Effector CD4-positive, alpha-beta T cell (primary cell): ENCODE data around the gene TMEM178A.

Experiments
- DNase-seq: peaks from one replicate; pipeline ENCODE4 v3.0.0-alpha.2; 2020

TMEM178A gene

GRCh38 chr2:39682066-39682692, 16.5 kb downstream of the TMEM178A start:
- no peak for DNase-seq

GRCh38 chr2:39683022-39683699, 17.4 kb downstream of the TMEM178A start:
- no peak for DNase-seq

GRCh38 chr2:39684464-39684863, 18.7 kb downstream of the TMEM178A start:
- no peak for DNase-seq

- DNase-seq = no peak
Observed at GRCh38 chr2:39685126-39685525, 19.4 kb downstream of the TMEM178A start.

GRCh38 chr2:39686456-39686855, 20.7 kb downstream of the TMEM178A start:
- no peak for DNase-seq

- no peak for DNase-seq
Observed at GRCh38 chr2:39688181-39688580, 22.5 kb downstream of the TMEM178A start.

GRCh38 chr2:39689272-39689841, 23.6 kb downstream of the TMEM178A start:
- no peak for DNase-seq

- no peak for DNase-seq
Observed at GRCh38 chr2:39689876-39690275, 24.2 kb downstream of the TMEM178A start.

- DNase-seq = no peak
Observed at GRCh38 chr2:39693245-39693644, 27.5 kb downstream of the TMEM178A start.

- DNase-seq = no peak
Observed at GRCh38 chr2:39696101-39696553, 30.4 kb downstream of the TMEM178A start.

GRCh38 chr2:39696838-39697237, 31.1 kb downstream of the TMEM178A start:
- no peak for DNase-seq

- no peak for DNase-seq
Observed at GRCh38 chr2:39697454-39697853, 31.7 kb downstream of the TMEM178A start.

- no peak for DNase-seq
Observed at GRCh38 chr2:39701137-39701536, 35.4 kb downstream of the TMEM178A start.

- no peak for DNase-seq
Observed at GRCh38 chr2:39703181-39703872, 37.6 kb downstream of the TMEM178A start.

GRCh38 chr2:39704540-39704939, 38.8 kb downstream of the TMEM178A start:
- no peak for DNase-seq

- DNase-seq = no peak
Observed at GRCh38 chr2:39705638-39706037, 39.9 kb downstream of the TMEM178A start.

- no peak for DNase-seq
Observed at GRCh38 chr2:39706312-39706711, 40.6 kb downstream of the TMEM178A start.

- no peak for DNase-seq
Observed at GRCh38 chr2:39706945-39707344, 41.2 kb downstream of the TMEM178A start.

GRCh38 chr2:39708003-39708402, 42.3 kb downstream of the TMEM178A start:
- no peak for DNase-seq

GRCh38 chr2:39710807-39711206, 45.1 kb downstream of the TMEM178A start:
- no peak for DNase-seq

GRCh38 chr2:39712953-39713352, 47.2 kb downstream of the TMEM178A start:
- no peak for DNase-seq

- DNase-seq = no peak
Observed at GRCh38 chr2:39715095-39715494, 49.4 kb downstream of the TMEM178A start.

GRCh38 chr2:39715822-39716221, 50.1 kb downstream of the TMEM178A start:
- no peak for DNase-seq

GRCh38 chr2:39717067-39717466, 51.4 kb downstream of the TMEM178A start:
- no peak for DNase-seq
